HCEC 1CT (cell line): Measurements from ENCODE around the gene CPED1.
"Not testable (repeated sequence)": the region's sequence is repeated elsewhere in the genome, so short reads cannot be mapped to it uniquely, and the experiment has no call there.

Experiments used
- DNase-seq: peaks from one replicate; pipeline ENCODE4 v3.0.0-alpha.2; 2017

Gene CPED1

DNA sequence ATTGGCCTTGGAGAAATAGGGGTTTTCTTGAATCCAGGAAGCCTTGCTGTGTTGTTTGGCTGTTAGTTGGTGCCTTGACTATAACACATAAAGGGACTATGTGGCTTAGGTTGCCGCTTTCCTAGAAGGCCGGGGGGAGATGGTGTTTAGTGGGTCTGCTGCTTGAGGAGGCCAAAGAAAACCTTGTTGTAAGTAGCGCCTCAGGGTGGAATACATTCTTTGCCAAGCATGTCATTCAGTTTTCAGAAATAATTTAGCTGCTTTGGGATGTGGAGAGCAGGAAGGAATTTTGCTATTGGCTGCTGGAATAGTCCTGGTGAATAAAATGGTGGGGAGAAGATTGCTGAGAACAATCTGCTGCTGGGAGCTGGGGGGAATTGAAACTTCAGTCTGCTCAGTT is 207.4 kb downstream of the CPED1 start:
- no peak for DNase-seq

- DNase-seq: no peak
These were observed 207.8 kb downstream of the CPED1 start for GRCh38 chr7:121196286-121196685.

DNA sequence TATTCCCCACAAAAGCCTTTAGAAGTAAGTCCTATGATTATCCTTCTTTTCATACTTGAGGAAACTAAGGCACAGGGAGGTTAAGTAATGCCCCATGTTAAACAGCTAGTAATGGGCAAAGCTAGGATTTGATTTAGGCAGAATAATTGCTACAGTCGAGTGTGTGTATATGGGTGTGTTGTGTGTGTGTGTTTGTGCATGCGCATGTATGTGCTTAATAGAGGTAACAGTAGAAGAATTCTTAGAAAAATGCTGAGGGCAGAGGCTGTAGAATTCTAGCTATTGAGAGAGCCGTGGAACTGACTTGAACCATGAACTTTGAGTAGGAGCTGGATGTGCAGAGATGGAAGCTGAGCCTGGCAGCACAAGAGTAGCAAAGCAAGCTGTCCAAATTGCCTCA is 208.9 kb downstream of the CPED1 start:
- DNase-seq: no peak

- DNase-seq: no peak
These were observed 210.0 kb downstream of the CPED1 start for GRCh38 chr7:121198502-121198901.

GRCh38 chr7:121202125-121202524 is 213.6 kb downstream of the CPED1 start:
- DNase-seq: no peak

GRCh38 chr7:121202834-121203233 is 214.3 kb downstream of the CPED1 start:
- DNase-seq: peak; percentile 48

DNA sequence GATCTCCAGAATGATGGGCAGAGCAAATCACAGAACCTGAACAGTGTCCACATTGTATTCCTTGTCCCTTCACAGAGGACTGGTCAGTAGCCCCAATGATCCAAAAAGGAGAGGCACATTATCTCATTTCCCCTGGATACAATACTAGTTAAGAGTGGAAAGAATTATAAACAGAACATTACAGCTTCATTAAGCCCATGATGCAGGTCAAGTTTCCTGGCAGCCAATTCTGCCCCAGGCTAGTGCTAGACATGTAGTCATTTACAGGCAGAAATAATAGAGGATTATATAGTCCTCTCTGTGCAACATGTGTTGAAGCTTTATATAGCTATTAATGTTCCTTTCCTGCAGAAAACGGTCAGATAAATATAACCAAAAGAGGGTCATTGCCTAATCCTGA is 216.0 kb downstream of the CPED1 start:
- DNase-seq: peak; percentile 31

DNA sequence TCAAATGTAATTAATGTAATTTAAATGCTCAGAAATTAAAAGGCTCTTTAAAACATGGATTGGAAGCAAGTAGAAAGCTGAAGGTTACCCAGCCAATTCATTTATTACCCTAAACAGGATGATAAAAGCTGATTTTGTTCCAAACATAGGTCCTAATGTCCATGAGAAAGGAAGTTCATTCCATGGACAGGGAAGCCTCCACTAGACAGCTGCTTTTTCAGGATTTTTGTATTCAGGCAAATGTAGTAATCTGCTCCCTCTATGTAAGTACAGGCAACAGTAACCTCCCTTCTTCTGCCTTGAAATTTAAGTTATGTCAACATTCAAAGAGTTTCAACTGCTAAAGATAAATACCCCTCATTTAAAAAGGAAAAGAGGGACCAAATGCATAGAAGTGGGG is 217.3 kb downstream of the CPED1 start:
- no peak for DNase-seq

DNA sequence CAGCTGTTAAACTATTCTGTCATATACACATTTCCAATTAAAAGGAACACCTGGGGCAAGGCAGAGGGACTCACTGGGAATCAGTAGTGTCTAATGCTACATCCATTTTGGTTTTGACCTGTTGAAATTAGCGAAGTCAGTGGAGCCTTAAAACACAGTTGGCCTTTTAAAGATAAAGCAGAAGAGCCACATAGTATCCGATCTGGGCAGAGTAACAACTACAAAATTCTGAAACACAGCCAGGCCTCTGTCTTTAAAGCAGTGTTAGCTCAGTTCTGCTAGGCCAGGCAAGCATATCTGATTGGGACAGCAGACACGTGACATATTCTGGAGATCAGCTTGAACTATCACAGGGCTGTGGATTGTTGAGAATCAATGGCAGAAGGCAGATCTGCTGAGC is 222.7 kb downstream of the CPED1 start:
- DNase-seq: no peak

DNA sequence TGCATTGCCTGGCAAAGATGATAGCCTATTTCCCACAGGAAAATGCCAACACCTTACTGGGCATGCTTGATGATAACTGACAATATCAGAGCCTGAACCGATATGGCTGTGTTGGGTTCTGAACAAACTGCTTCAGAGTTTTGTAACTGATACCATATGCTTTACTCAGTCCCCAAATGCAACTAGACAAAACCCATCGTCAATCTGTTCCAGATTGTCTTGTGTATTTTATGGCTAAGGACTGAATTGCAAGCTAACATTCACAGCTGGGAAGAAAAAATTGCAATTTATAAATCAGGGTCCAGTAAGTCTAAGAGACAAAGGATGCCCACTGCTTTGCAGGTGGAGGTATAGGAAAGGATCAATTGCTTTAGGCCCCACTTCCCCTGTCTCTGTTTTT is 223.5 kb downstream of the CPED1 start:
- no peak for DNase-seq

DNA sequence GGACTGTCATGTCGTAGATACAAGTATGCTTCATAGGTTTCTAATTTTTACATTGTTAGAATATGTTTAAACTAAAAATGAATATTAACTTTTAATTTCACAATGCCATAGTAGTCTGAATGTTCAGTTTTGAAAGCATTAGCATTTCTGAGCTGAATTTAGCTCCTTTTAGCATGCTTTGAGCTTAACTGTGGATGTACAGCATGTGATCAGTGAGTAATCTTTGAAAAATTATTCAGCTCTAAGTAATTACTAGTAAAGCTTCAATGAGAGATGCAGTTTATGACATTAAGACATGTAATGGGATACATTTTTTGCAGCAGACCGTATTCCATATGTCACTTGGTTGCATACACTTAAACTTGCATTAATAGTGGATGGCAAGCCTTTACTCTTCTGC is 226.1 kb downstream of the CPED1 start:
- DNase-seq: peak; percentile 45

GRCh38 chr7:121219026-121219425 is 230.5 kb downstream of the CPED1 start:
- DNase-seq: no peak

- not testable (repeated sequence) for DNase-seq
These were observed 232.6 kb downstream of the CPED1 start for GRCh38 chr7:121221108-121221507.

GRCh38 chr7:121228779-121229178 is 240.3 kb downstream of the CPED1 start:
- DNase-seq: no peak

DNA sequence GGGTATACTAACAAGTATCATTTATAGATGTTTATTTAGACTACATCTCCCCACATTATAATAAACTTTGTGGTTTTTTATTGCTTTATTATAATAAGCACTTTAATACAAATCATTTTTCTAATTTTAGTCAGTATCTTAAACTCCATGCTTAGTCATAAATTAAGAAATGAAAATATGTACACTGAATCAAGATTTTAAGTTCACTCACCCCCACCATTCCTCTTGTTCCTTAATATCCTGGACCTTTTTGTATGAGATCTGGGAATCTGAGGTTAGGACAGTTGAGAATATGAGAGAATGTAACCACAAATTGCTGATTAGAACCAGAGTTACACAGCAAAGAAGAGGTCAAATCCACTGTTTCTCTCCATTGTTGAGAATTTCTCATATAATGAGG is 246.7 kb downstream of the CPED1 start:
- peak; percentile 15 for DNase-seq

DNA sequence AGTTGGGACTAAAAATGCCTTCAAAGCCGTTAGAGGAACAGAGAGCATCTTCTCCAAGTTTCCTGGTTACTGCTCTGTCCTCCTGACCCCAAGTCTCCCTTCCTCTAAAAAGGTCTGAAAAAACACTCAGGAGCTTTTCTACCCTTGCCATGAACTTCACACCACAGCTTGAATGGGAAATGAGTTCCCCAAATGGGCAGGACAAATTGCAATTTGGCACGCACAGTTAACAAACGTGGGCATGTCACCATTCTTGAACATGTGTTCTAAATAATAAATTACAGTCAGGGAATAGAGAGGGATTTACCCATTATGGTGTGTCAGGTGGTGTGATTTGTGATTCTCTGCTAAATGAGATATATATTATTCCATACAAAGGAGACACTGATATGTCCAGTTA is 249.1 kb downstream of the CPED1 start:
- DNase-seq: no peak

GRCh38 chr7:121244120-121244870 is 255.8 kb downstream of the CPED1 start:
- DNase-seq: no peak

DNA sequence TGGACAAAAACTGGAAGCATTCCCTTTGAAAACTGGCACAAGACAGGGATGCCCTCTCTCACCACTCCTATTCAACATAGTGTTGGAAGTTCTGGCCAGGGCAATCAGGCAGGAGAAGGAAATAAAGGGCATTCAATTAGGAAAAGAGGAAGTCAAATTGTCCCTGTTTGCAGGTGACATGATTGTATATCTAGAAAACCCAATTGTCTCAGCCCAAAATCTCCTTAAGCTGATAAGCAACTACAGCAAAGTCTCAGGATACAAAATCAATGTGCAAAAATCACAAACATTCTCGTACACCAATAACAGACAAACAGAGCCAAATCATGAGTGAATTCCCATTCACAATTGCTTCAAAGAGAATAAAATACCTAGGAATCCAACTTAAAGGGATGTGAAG is 262.9 kb downstream of the CPED1 start:
- DNase-seq: not testable (repeated sequence)

- DNase-seq: not testable (repeated sequence)
These were observed 264.2 kb downstream of the CPED1 start for GRCh38 chr7:121252523-121253235.

GRCh38 chr7:121259826-121260225 is 271.3 kb downstream of the CPED1 start:
- peak; percentile 30 for DNase-seq

DNA sequence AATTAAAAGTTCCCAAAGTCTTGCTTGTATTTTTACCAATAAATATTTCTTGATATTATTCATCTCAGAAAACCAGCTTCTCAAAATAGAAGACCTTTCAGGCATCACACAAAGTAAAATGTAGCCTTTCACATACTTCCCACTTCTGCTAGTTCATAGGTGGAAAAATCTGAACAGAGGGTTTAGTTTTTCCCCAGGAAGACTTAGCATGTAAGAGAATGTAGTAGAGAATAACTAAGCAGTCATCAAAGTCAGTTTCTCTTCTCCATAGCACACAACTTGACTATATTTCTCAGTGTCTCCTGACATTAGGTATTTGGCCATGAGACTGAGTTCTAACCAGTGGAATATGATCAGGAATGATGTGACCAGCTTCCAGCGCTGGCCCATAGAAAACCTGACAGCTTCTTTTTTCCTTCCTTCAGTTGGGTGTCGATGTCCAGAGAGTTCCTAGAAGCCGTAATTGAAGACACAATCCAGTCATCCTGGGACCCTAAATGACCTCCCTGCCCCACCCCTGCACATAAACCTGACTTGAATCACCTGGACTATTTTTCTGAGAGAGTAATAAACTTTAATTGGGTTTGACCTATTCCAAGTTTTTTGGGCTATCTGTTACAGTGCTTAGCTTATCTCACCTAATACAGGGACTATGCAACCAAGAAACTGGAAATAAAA is 272.8 kb downstream of the CPED1 start:
- no peak for DNase-seq

DNA sequence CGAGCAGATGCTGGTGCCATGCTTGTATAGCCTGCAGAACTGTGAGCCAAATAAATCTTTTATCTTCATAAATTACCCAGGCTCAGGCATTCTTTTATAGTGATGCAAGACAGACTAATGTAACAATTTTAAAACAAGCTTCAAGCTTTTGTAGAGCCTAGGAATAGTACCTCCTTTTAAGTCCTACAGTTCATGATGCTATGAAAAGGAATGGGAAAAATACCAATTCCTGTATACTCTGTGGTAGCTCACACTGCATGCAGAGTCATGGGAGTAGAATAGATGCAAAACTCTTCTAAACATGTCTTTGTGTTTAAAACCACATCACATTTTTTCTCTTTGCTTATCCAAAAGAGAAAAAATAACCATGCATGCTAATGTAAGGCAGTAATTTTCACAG is 273.7 kb downstream of the CPED1 start:
- DNase-seq: no peak

DNA sequence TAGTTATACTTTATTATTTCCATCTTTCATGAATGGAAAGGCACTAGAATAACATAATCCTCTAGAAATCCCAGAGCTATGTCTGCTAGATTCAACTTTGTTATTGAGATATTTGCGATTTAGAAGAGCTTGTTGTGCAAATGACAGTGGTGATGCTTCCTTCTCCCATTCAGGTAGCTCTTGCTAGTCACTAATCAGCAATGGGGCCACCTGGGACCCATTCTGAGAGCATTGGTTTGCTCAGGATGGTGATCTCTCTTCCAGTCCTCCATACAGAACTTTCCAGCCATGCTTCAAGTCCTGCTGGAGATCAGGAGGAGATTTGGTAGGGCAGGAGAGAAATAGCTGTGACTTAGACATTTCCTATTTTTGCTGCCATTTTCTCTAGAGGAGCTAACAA is 274.5 kb downstream of the CPED1 start:
- DNase-seq: no peak

- DNase-seq: no peak
These were observed 277.9 kb downstream of the CPED1 start for GRCh38 chr7:121266307-121266894.
